ENCODE results near the gene CALN1.

The CALN1 gene

DNA sequence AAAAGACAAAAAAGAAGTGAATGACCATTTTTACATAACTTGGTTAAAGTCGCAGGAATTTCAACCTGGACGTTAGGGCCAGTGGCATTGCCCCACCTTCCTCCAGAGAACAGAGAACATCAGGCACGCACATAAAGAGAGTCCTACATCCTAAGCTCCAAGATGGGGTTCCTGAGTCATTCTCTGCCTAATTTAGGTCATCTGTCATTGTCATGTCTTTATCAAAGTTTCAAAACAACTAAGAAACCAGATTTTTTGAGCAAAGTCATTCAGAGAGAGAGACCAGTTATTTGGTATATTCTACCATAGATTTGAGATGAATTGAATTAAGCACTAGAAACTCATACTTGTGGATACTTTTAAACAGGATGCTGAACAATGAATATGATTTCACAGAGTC is 241.7 kb downstream of the CALN1 start:
- no peak for DNase-seq

DNA sequence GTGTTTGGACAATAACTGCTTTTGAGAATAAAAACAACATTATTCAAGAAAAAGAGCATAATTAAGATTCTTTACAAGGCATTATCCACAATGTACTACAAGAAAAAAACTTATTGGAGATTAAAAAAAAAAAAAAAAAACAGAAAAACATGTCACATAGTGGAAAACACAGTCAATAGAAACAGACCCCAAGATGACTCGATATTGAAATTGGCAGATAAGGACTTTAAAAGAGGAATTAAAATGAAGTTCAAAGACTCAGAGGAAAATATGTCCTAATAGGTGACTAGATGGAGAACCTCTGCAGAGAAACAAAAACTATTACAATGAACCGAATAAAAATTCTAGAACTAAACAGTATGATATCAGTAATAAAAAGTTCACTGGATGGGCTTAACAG is 248.9 kb downstream of the CALN1 start:
- no peak for DNase-seq

DNA sequence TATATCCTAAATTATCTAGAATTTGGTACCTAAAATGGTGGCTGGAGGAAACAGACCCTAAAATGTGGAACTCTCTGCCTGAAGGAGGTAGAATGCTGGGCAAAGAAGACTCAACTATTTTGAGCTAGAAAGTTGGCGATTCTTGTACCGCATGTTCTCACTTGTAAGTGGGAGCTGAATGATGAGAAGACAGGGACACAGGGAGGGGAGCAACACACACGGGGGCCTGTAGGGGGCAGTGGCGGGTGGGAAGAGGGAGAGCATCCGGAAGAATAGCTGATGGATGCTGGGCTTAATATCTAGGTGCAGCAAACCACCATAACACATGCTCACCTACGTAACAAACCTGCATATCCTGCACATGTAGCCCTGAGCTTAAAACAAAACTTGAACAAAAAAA is 250.6 kb downstream of the CALN1 start:
- no peak for DNase-seq

DNA sequence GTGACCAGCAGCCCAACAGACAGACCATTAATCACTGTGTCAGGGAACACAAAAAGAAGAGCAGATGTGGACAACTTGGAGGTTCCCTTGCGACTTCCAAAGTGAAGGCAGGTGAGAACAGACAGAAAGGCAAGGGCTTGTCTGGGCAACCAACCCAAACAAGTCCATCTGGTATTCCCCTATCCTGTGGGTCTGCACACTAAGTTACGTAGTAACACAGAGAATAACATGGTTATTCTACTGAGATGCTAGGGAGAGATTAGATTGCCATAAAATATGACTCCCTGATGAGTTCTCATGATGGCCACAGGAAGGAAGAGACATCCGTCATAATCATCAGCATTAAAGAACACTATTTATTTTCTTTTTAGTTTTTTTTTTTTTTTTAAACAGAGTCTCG is 252.2 kb downstream of the CALN1 start:
- no peak for DNase-seq

DNA sequence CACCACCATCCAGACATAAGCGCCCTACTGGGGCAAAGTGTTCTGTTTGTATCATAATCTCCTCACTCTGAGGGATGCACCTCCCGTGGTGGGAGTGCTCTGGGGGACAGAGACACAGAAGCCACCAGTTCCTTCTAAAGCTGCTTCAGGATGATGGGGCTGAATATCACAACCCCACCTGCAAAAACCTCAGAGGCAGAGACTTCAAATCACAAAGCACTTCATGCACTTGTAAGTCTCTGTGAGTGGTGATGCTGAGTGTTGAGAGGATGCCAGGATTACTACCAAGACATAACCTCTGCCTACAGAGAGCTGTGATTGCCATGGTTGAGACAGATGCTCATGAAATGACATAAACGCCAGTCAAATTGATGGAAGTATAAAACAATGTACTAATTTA is 255.5 kb downstream of the CALN1 start:
- DNase-seq = no peak

- no peak for DNase-seq
Observed at GRCh38 chr7:72153132-72153512, 259.0 kb downstream of the CALN1 start.

- DNase-seq = no peak
Observed at GRCh38 chr7:72152161-72153131, 259.7 kb downstream of the CALN1 start.

DNA sequence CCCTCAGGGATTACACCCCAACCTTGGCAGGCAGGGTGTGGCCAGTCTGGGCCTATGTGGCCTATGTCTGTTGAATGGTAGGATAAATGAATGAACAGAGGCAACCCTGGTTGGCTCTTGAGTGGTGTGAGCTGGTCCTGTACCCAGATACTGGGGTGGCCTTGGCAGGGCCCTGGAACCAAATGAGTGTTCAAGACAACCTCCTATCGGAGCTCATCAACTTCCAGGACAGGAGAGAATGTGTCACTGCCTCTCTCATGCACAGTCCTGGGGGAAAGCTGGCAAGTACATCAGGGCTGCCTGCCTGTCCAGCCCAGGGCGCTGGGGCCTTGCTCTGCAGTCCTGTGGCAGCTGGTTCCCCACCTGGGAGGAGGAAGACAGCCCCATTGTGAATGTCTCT is 271.6 kb downstream of the CALN1 start:
- no peak for DNase-seq

DNA sequence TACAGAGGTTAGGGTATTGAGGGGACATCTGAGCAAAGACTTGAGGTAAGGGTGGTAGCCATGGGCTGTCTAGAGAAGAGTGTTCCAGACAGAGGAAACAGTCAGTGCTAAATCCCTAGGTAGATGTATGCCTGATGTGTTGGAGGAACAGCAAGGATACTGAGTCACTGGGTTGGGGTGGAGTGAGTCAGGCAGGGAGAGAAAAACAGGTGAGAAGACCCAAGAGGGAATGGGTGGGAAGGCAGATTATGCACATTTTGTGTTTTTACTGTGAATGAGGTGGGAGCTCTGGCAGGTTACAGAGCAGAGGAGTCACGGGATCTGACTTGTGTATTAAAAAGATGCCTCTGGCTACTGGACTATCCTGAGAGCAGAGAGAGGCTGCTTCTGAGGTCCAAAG is 285.0 kb downstream of the CALN1 start:
- DNase-seq = no peak

GRCh38 chr7:72123913-72124312 is 288.2 kb downstream of the CALN1 start:
- no peak for DNase-seq

- no peak for DNase-seq
Observed at GRCh38 chr7:72118366-72118765, 293.8 kb downstream of the CALN1 start.

- DNase-seq = no peak
Observed at GRCh38 chr7:72114129-72114528, 298.0 kb downstream of the CALN1 start.

DNA sequence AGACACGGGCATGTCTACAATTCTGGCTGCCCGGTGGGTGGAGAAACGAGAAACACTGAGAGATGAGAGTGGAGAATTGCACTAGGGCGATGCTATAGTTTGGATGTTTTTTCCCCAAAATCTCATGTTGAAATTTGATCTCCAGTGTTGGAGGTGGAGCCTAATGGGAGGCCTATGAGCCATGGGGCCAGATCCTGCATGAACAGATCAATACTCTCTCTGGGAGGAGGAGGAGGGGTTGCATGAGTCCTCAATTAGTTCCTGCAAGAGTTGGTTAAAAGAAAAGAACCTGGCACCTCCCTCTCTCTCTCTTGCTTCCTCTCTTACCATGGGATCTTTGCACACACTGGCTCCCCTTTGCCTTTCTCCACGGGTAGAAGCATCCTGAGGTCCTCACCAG is 299.1 kb downstream of the CALN1 start:
- DNase-seq = no peak

DNA sequence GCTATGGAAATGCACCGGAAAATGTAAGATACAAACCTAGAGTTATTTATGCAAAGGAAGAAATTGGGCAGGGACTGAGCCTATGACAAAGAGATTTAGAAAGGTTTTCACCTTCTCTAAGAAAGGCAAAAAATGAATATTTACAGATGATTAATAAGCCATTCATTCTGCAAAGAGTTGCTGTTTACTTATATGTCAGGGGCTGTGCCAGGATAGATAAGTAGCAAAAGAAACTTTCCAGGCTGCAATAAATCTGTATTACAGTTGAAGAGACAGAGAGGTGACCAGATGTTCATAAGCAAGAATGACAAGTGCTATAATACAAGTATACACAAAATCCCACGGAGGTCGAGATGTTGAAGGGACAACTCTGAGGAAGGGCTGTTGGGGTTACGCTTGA is 299.6 kb downstream of the CALN1 start:
- no peak for DNase-seq

GRCh38 chr7:72111086-72111485 is 301.1 kb downstream of the CALN1 start:
- no peak for DNase-seq

GRCh38 chr7:72109566-72109965 is 302.6 kb downstream of the CALN1 start:
- no peak for DNase-seq

DNA sequence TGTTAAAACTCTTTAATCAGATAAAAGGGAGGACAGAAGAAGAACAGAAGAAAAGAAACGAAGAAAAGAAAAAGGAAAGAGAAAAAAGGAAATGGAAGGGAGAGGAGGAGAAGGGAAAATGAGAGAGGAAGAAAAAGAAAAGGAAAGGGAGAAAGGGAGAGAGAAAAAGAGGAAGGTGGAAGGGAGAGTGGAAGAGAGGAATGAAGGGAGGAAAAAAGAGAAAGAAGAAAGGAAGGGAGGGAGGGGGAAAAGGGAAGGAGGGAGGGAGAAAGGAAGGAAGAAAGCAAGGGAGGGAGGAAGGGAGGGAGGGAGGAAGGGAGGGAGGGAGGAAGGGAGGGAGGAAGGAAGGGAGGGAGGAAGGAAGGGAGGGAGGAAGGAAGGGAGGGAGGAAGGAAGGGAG is 305.7 kb downstream of the CALN1 start:
- no peak for DNase-seq

DNA sequence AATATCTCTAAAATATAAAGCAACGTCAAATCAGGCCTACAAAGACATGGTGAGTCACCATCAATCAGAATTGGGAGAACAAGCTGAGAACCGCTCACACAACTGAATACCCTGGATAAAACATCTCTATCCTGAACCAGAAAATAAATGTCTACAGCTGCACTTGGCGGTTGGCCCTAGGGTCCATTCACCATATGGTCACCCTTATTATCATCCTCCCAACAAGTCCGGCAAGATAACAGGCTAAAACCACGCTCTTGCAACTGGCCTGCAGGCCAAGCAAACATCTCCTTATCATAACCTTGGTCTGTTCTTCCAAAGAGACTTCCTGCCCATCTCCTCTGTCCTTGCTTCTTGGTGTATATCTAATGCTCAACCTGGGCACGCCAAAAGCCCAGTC is 310.7 kb downstream of the CALN1 start:
- no peak for DNase-seq

GRCh38 chr7:72099784-72100183 is 312.4 kb downstream of the CALN1 start:
- no peak for DNase-seq

DNA sequence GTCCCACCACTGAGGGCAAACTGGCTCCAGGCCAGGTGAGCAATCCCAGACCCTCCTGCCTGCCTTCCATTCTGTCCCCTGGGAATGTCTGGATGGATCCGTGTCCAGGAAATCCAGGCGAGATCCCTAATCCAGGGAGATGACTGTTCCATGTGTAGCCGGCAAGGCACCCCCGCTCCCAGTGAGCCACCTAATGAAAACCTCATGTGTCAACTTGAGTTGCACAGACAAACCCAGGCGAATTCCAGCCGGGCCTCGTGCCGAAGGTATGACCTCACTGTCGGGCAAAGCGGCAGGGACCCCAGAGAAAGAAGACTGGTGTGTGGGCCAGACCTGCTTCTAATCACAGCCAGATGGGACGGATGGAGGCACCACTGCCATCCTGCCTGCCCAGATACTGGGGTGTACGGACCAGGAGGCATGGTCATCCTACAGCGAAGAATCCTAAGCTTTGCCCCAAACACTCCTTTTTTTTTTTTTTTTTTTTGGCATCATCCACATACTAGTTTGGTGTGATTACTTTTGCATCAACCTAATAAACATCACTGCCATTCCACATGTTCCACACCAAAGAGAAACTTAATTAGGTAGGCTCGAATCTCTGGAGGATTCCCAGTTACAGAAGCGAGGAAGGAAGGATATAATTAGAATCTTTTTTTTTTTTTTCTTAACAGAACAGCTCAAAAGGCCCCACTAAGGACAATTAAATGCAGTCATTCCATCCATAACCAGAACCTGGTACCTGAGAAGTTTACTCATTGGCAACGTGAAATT is 313.1 kb downstream of the CALN1 start:
- DNase-seq = no peak

- DNase-seq = no peak
Observed at GRCh38 chr7:72097226-72097625, 314.9 kb downstream of the CALN1 start.

DNA sequence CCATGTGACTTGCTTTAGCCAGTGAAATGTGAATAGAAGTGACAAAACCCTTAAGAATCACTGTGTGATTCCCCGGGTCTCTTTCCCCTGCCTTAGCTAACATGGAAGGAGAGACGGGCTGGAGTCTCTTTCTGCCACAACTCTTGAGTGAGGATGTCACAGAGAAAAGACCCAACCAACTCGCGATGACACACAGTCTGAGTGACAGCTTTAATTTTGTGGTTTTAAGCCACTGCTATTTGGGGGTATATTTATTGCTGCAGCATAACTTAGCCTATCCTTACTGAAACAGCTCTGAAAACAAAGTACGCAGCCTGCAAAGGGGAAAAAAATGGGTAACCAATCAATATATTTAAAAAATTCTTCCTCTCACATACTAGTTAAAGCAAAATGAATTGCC is 319.4 kb downstream of the CALN1 start:
- no peak for DNase-seq

GRCh38 chr7:72087926-72088325 is 324.2 kb downstream of the CALN1 start:
- DNase-seq = no peak

- DNase-seq = no peak
Observed at GRCh38 chr7:72080865-72081510, 331.1 kb downstream of the CALN1 start.
